Naive B cell (primary cell): ENCODE results near the gene PTBP3. TPM values are rescaled to one million over a fixed set of nuclear protein-coding genes. Genes with fewer than 3 reads are reported as not detected.
"Not testable (repeated sequence)": the region's sequence is repeated elsewhere in the genome, so short reads cannot be mapped to it uniquely, and the experiment has no call there.

Source experiments
- ATAC-seq, 2 donors: fragments of 150-1000 bp; cut with Tn5 transposase; 2 replicates each; pipeline ENCODE4 v1.10.0; 2021; ENCODE audit warnings: low read depth in 2 of 2, mild to moderate bottlenecking in 2 of 2, moderate library complexity in 2 of 2
- DNase-seq: peaks from one replicate; pipeline ENCODE4 v3.0.0; 2022
- H3K27ac Mint-ChIP-seq, 6 donors: one replicate each; pipeline ENCODE4 v1.8.0; 2020 to 2022; ENCODE audit warnings: mild to moderate bottlenecking in 6 of 6, mixed read lengths in 6 of 6, moderate library complexity in 5 of 6, inconsistent platforms in 2 of 6
- H3K27me3 Mint-ChIP-seq, 3 donors: one replicate each; pipeline ENCODE4 v1.8.0; 2021 to 2022; ENCODE audit warnings: mixed read lengths in 3 of 3, mild to moderate bottlenecking in 1 of 3
- H3K36me3 Mint-ChIP-seq, 2 donors: one replicate each; pipeline ENCODE4 v1.8.0; 2020 to 2022; ENCODE audit warnings: mixed read lengths in 2 of 2, inconsistent platforms in 1 of 2, mild to moderate bottlenecking in 1 of 2
- H3K4me1 Mint-ChIP-seq, 3 donors: one replicate each; pipeline ENCODE4 v1.8.0; 2020 to 2022; ENCODE audit warnings: mixed read lengths in 3 of 3, inconsistent platforms in 1 of 3, mild to moderate bottlenecking in 1 of 3, moderate library complexity in 1 of 3
- H3K4me3 Mint-ChIP-seq, 8 donors: one replicate each; pipeline ENCODE4 v1.8.0; 2020 to 2022; ENCODE audit warnings: mild to moderate bottlenecking in 8 of 8, mixed read lengths in 8 of 8, moderate library complexity in 8 of 8, inconsistent platforms in 2 of 8
- H3K9me3 Mint-ChIP-seq, 7 donors: one replicate each; pipeline ENCODE4 v1.8.0; 2020 to 2022; ENCODE audit warnings: mixed read lengths in 7 of 7, mild to moderate bottlenecking in 5 of 7, inconsistent platforms in 2 of 7, moderate library complexity in 1 of 7
- polyA plus RNA-seq, 6 donors: library from polyadenylated mRNA; unstranded; fragments of 300-500 nt; fragmentation: Illumina TruSeq; gene quantifications; one replicate each; pipeline ENCODE4 v1.2.3, GENCODE V29; 2021; ENCODE audit warnings: low read depth in 6 of 6

The PTBP3 gene
- polyA plus RNA-seq, 6 donors from 2014 or later: 23.8 to 61.3 (median 54.9) TPM

DNA sequence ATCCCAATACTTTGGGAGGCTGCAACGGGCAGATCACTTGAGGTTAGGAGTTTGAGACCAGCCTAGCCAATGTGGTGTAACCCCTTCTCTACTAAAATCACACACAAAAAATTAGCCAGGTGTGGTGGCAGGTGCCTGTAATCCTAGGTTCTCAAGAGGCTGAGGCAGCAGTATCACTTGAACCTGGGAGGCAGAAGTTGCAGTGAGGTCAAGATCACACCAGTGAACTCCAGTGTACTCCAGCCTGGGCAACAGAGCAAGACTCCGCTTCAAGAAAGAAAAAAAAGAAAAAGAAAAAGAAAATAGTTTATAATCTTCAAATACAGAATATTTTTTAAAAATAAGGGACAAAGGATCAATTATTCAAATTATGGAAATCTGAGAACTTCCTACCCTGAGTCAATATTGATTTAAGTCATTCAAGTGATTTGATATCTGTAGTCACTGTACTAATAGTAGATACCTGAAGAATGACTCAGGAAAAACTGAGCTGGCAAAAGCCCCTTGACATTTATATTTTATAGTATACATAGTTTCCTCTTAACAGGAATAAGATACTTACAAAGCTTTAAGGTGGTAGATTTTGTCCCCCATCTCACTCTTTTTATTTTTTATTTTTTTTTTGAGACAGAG lies 61.8 kb downstream of the PTBP3 start:
- no peaks in the 10 kb centered on the region for H3K9me3 Mint-ChIP-seq
- no peak overlapping the region for H3K4me3 Mint-ChIP-seq
- H3K36me3 Mint-ChIP-seq: peaks cover 0 to 18% of the 10 kb centered on the region in 2 donors
- peaks cover 24 to 39% (median 24%) of the 10 kb centered on the region in 3 donors for H3K4me1 Mint-ChIP-seq
- no peaks in the 10 kb centered on the region for H3K27me3 Mint-ChIP-seq
- no peak for DNase-seq
- H3K27ac Mint-ChIP-seq: peak overlapping the region in 3 of 6 donors; percentile 7 to 76 (median 32)
- ATAC-seq: no peak

DNA sequence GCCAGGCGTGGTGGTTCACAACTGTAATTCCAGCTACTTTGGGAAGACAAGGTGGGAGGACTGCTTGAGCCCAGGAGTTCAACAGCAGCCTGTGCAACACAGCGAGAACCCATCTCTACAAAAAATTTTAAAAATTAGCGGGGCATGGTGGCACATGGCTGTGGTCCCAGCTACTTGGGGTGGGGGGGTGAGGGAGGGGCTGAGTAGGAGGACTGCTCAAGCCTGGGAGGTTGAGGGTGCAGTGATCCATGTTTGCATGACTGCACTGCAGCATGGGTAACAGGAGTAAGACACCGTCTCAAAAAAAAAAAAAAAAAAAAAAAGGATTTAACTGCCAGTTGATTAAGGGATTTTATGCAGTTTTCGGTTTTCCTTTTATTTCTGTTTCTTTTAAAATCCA lies 65.0 kb downstream of the PTBP3 start:
- Mint-ChIP-seq H3K9me3 (no peaks in the 10 kb centered on the region), H3K36me3 (peaks cover 10% of the 10 kb centered on the region in 2 donors), H3K4me3 (no peak overlapping the region), H3K4me1 (peaks cover 9 to 21% (median 16%) of the 10 kb centered on the region in 3 donors), H3K27me3 (no peaks in the 10 kb centered on the region), H3K27ac (no peak overlapping the region)
- DNase-seq (no peak), ATAC-seq (no peak)

DNA sequence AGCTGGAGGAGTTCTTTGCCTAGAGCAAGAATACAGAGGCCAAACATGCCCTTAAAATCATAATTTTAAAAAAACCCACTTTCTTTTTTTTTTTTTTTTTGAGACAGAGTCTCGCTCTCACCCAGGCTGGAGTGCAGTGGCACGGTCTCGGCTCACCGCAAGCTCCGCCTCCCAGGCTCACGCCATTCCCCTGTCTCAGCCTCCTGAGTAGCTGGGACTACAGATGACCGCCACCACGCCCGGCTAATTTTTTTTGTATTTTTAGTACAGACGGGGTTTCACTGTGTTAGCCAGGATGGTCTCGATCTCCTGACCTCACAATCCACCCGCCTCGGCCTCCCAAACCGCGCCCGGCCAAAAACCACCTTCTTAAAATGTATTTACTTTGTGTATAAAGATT lies 66.3 kb downstream of the PTBP3 start:
- not testable (repeated sequence) for DNase-seq, H3K9me3 Mint-ChIP-seq, H3K4me3 Mint-ChIP-seq, H3K27me3 Mint-ChIP-seq, ATAC-seq, H3K27ac Mint-ChIP-seq
- peaks cover 7 to 10% of the 10 kb centered on the region in 2 donors for H3K36me3 Mint-ChIP-seq
- peaks cover 4 to 16% (median 14%) of the 10 kb centered on the region in 3 donors for H3K4me1 Mint-ChIP-seq

DNA sequence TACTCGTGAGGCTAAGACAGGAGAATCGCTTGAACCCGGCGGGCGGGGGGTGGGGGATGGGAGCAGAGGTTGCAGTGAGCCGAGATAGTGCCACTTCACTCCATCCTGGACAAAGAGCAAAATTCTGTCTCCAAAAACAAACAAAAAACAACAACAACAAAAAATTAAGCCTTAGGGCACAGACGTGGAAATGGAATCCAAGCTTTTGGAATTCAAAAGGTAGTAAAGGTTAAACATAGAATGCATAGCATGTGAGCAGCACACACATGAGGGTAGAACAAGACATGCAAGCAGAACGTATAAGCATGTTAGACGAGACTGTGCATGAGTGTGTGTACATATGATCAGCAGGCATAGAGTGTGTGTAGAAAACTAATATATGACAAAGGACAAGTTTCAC lies 68.0 kb downstream of the PTBP3 start:
- no peaks in the 10 kb centered on the region for H3K9me3 Mint-ChIP-seq
- DNase-seq (no peak), ATAC-seq (no peak)
- H3K27me3 Mint-ChIP-seq: no peaks in the 10 kb centered on the region
- peak overlapping the region in 2 of 6 donors; percentile 2 to 36 for H3K27ac Mint-ChIP-seq
- peaks cover 4 to 18% (median 11%) of the 10 kb centered on the region in 3 donors for H3K4me1 Mint-ChIP-seq
- peaks cover 16% of the 10 kb centered on the region in 2 donors for H3K36me3 Mint-ChIP-seq
- no peak overlapping the region for H3K4me3 Mint-ChIP-seq

DNA sequence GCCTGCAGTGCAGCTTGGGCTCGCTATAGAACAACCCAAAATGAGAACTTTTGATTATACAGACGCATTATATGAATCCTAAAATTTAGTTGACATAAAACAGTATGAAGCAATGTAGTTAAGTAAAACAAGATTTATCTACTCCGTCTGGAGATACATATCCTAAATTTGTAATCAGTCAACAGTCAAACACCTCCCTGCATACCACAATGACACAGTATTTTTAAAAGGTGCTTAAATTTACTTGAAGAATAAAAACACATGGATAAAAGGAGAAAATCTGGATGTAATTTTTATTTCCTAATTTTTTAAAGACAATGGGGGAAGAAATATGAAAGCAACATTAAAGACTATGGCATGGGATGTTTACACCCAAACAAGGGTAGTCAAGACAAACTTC lies 70.8 kb downstream of the PTBP3 start:
- Mint-ChIP-seq H3K4me1 (peaks cover 11 to 21% (median 16%) of the 10 kb centered on the region in 3 donors), H3K4me3 (no peak overlapping the region), H3K36me3 (peaks cover 23 to 26% of the 10 kb centered on the region in 2 donors), H3K27me3 (no peaks in the 10 kb centered on the region), H3K9me3 (no peaks in the 10 kb centered on the region), H3K27ac (peak overlapping the region in 1 of 6 donors; percentile 8)
- no peak for DNase-seq
- no peak for ATAC-seq

DNA sequence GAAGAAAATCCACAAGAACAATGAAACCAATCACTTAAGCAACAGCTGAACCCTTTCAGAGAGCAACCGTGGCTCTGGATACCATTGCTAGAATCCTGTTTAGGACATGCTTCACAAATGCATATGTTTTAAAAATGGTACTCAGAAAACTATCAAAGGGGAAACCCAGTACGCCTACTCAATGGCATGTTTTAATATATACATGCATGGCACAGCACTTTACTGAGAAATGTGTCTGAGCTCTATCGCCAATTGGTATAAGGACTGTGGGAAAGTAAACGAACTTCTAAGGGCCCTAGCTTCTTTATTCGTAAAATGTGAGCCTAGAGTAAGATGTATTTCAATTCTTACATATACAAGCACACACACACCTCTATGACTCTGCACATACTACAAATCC lies 72.3 kb downstream of the PTBP3 start:
- no peaks in the 10 kb centered on the region for H3K9me3 Mint-ChIP-seq
- H3K4me1 Mint-ChIP-seq: peaks cover 11 to 21% (median 16%) of the 10 kb centered on the region in 3 donors
- ATAC-seq (no peak), DNase-seq (no peak)
- H3K27ac Mint-ChIP-seq: no peak overlapping the region
- H3K36me3 Mint-ChIP-seq: peaks cover 23 to 25% of the 10 kb centered on the region in 2 donors
- no peak overlapping the region for H3K4me3 Mint-ChIP-seq
- H3K27me3 Mint-ChIP-seq: no peaks in the 10 kb centered on the region

DNA sequence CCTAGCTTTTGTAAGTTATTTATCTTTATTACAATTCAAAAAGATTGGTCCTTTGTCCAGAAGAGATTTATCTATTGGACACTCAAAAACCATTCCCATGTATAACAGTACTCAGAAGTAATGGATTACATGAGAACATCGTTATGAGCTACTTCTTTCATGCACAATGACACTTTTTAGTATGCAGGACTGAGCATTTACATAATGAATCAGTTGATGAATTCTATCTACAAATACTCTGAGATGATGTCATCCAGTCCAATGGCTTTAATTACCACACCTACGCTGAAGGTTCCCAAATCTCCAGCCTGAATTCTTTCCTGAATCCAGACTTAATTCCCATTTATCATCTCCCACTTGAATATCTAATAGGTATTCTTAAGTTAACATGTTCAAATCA lies 75.3 kb downstream of the PTBP3 start:
- peaks cover 0 to 5% (median 0%) of the 10 kb centered on the region in 7 donors for H3K9me3 Mint-ChIP-seq
- H3K27me3 Mint-ChIP-seq: no peaks in the 10 kb centered on the region
- ATAC-seq (no peak), DNase-seq (no peak)
- H3K36me3 Mint-ChIP-seq: peaks cover 19 to 26% of the 10 kb centered on the region in 2 donors
- peaks cover 11 to 24% (median 16%) of the 10 kb centered on the region in 3 donors for H3K4me1 Mint-ChIP-seq
- H3K27ac Mint-ChIP-seq: peak overlapping the region in 4 of 6 donors; percentile 3 to 67 (median 48)
- H3K4me3 Mint-ChIP-seq: no peak overlapping the region

DNA sequence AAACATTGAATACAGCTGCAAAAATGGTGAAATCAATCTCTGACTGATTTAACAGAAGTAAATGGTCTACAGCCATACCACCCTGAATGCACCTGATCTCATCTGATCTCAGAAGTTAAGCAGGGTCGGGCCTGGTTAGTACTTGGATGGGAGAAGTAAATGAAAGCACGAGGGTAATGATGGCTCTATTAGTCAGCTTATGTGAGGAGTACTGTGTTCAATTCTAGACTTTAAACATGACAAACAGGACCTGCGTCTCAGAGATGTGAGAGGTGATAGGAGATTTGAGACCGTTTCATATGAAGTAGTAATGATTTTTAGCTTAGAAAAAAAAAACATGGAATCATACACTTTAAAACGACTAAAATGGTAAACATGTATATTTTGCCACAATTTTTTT lies 81.2 kb downstream of the PTBP3 start:
- Mint-ChIP-seq H3K27ac (peak overlapping the region in 1 of 6 donors; percentile 60), H3K9me3 (peaks cover 0 to 5% (median 0%) of the 10 kb centered on the region in 7 donors), H3K4me3 (no peak overlapping the region), H3K27me3 (no peaks in the 10 kb centered on the region), H3K4me1 (peaks cover 4 to 25% (median 7%) of the 10 kb centered on the region in 3 donors), H3K36me3 (peaks cover 14 to 35% of the 10 kb centered on the region in 2 donors)
- DNase-seq (no peak), ATAC-seq (no peak)

DNA sequence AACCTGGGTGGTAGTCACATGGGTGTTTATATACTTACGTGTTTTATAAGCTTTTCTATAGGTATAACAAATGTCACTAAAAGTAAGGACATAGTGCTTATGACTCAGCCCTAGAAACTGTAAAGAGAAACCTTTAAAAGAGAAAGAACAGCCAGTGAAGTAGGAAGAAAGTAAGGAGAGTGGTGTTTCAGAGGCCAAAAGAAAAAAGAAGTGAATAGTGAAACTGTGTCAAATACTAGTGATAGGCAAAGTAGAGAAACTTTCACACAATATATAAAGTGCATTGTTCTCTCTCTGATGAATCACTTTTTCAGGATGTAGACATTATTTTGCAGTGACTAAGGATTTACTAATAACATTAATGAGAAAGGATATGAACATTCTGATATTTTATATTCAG lies 84.1 kb downstream of the PTBP3 start:
- Mint-ChIP-seq H3K36me3 (peaks cover 14 to 39% of the 10 kb centered on the region in 2 donors), H3K27me3 (no peaks in the 10 kb centered on the region), H3K4me3 (no peak overlapping the region), H3K9me3 (peaks cover 0 to 4% (median 0%) of the 10 kb centered on the region in 7 donors), H3K27ac (peak overlapping the region in 3 of 6 donors; percentile 58 to 66 (median 60)), H3K4me1 (peaks cover 5 to 14% (median 8%) of the 10 kb centered on the region in 3 donors)
- ATAC-seq: no peak
- no peak for DNase-seq

DNA sequence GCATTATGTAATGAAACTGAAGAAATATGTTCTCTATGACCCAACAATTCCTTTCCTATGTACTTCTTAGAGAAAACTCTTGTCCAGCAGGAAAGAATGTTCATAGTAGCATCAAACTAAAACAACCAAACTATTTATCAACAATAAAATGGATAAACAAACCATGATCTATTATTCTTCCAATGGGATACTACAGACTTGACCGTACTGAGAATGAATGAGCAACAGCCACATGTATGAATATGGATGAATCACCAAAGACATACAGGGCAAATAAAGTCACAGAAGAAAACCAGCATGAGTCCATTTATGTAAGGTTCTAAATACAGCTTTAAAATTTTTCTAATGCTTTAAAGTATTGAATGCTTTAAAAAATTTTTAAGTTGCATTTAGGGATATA lies 84.7 kb downstream of the PTBP3 start:
- H3K4me1 Mint-ChIP-seq: peaks cover 5 to 14% (median 8%) of the 10 kb centered on the region in 3 donors
- ATAC-seq (no peak), DNase-seq (no peak)
- no peaks in the 10 kb centered on the region for H3K27me3 Mint-ChIP-seq
- no peaks in the 10 kb centered on the region for H3K9me3 Mint-ChIP-seq
- H3K4me3 Mint-ChIP-seq: no peak overlapping the region
- peak overlapping the region in 2 of 6 donors; percentile 17 to 58 for H3K27ac Mint-ChIP-seq
- H3K36me3 Mint-ChIP-seq: peaks cover 16 to 41% of the 10 kb centered on the region in 2 donors

DNA sequence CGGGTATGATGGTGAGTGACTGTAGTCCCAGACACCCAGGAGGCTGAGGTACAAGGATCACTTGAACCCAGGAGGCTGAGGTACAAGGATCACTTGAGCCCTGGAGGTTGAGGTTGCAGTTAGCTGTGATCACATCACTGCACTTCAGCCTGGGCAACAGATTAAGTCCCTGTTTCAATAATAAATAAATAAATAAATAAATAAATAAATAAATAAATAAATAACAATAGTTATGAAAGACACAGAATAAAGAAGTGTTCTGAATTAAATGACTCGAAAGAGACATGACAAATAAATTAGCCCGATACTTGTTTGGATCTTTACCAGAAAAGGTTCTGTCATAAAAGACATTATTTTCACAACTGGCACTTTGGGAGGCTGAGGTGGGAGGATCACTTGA lies 86.3 kb downstream of the PTBP3 start:
- H3K36me3 Mint-ChIP-seq: peaks cover 9 to 36% of the 10 kb centered on the region in 2 donors
- no peak for ATAC-seq
- H3K27me3 Mint-ChIP-seq: no peaks in the 10 kb centered on the region
- H3K27ac Mint-ChIP-seq: no peak overlapping the region
- H3K4me3 Mint-ChIP-seq: no peak overlapping the region
- H3K4me1 Mint-ChIP-seq: peaks cover 8 to 14% (median 11%) of the 10 kb centered on the region in 3 donors
- no peak for DNase-seq
- H3K9me3 Mint-ChIP-seq: no peaks in the 10 kb centered on the region

DNA sequence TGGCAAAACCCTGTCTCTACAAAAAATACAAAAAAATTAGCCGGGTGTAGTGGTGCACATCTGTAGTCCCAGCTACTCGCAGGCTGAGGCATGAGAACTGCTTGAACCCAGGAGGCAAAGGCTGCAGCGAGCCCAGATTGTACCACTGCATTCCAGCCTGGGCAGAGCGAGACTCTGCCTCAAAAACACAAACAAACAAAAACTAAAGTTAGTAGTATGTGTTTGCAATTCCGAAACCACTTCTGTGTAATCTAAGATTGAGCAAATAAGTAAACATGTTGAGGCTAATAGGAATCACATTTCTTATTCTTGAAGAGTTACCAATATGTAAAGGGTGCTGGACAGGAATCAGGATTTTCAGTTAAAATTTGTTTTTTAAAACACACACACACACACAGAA lies 88.3 kb downstream of the PTBP3 start:
- Mint-ChIP-seq H3K4me3 (no peak overlapping the region), H3K4me1 (peaks cover 7 to 14% (median 11%) of the 10 kb centered on the region in 3 donors), H3K27me3 (no peaks in the 10 kb centered on the region), H3K27ac (peak overlapping the region in 1 of 6 donors; percentile 47), H3K36me3 (peaks cover 8 to 32% of the 10 kb centered on the region in 2 donors), H3K9me3 (no peaks in the 10 kb centered on the region)
- no peak for DNase-seq
- no peak for ATAC-seq

DNA sequence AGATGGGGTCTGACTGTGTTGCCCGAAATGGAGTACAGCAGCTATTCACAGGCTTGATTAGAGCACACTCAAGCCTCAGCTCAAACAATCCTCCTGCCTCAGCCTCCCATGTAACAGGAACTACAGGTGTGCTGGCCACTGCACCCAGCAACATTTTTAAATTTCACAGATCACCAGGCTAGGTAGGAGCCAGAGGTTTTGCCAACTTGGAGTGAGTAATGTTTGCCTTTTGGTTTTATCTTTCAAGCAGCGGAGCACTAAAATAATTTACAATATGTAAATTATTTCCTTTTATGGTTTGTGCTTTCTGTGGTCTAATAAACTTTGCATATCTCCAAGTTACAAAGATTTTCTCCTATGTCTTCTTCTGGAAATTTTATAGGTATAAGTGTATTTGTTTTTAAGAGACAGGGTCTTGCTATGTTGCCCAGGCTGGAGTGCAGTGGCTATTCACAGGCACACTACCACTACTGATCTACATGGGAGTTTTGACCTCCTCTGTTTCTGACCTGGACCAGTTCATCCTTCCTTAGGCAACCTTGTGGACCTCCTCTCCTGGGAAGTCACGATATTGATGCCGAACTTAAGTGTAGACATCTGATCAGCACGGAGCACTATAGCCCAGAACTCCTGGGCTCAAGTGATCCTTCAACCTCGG lies 91.1 kb downstream of the PTBP3 start:
- ATAC-seq (no peak), DNase-seq (no peak)
- H3K27me3 Mint-ChIP-seq: no peaks in the 10 kb centered on the region
- H3K36me3 Mint-ChIP-seq: peaks cover 28 to 31% of the 10 kb centered on the region in 2 donors
- no peak overlapping the region for H3K4me3 Mint-ChIP-seq
- no peak overlapping the region for H3K27ac Mint-ChIP-seq
- H3K9me3 Mint-ChIP-seq: peaks cover 0 to 4% (median 0%) of the 10 kb centered on the region in 7 donors
- peaks cover 4 to 10% (median 7%) of the 10 kb centered on the region in 3 donors for H3K4me1 Mint-ChIP-seq

DNA sequence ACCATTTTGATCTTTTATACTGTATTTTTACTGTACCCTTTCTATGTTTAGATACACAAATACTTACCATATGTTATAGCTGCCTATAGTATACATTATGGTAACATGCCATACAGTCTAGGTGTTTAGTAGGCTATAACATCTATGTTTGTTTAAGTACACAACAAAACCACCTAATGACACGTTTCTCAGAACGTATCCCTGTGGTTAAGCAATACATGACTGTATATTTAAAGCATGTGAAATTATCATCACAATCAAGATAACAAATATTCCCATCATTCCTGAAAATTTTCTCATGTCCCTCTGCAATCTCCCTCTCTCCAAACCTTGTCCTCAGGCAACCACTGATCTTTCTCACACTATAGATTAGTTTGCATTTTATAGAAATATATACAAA lies 91.9 kb downstream of the PTBP3 start:
- Mint-ChIP-seq H3K27me3 (no peaks in the 10 kb centered on the region), H3K36me3 (peaks cover 26 to 28% of the 10 kb centered on the region in 2 donors)

More for the DNA sequence above, 91.9 kb downstream of the PTBP3 start:
- ATAC-seq: no peak
- H3K9me3 Mint-ChIP-seq: peaks cover 0 to 4% (median 0%) of the 10 kb centered on the region in 7 donors
- H3K4me1 Mint-ChIP-seq: peaks cover 4 to 10% (median 7%) of the 10 kb centered on the region in 3 donors
- no peak for DNase-seq
- no peak overlapping the region for H3K27ac Mint-ChIP-seq
- no peak overlapping the region for H3K4me3 Mint-ChIP-seq
